ENCODE measurements around the gene CASTOR1.

- TF ChIP-seq CTCF (IDR thresholded peaks at IDR 0.05): no peak
- TF ChIP-seq POLR2A (IDR thresholded peaks at IDR 0.05): no peak
Measured at GRCh38 chr22:30315962-30316576, 26.8 kb upstream of the CASTOR1 start.

Measured in upper lobe of left lung (tissue), 4 donors.